Activated effector memory CD4-positive, alpha-beta T cell treated with Interleukin-2 at 50 U/mL for 16 hours (primary cell): Measurements from ENCODE around the gene UCP2.
"Not testable (repeated sequence)": the region's sequence is repeated elsewhere in the genome, so short reads cannot be mapped to it uniquely, and the experiment has no call there.

Source experiments
- DNase-seq: peaks from one replicate; pipeline ENCODE4 v3.0.0-alpha.2; 2020

UCP2 gene

DNA sequence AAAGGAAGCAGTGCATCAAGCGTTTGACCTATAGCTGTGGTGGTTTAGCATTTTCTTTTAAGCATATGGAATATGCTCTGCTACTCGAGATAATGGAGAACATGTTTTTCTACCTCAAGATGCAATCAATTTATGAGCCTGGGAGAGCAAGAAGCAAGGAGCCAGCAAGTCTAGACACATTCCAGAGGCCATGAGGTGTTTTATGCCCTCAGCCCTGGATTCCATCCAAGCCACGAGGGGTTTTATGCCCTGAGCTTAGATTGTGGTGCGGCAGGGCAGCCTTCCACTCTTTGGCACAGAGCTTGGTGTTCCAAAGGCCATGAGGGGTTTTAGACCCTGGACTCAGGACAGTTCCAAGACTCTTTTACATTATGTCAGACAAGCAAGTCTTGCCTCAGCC lies 43.5 kb downstream of the UCP2 start:
- DNase-seq, result no peak

DNA sequence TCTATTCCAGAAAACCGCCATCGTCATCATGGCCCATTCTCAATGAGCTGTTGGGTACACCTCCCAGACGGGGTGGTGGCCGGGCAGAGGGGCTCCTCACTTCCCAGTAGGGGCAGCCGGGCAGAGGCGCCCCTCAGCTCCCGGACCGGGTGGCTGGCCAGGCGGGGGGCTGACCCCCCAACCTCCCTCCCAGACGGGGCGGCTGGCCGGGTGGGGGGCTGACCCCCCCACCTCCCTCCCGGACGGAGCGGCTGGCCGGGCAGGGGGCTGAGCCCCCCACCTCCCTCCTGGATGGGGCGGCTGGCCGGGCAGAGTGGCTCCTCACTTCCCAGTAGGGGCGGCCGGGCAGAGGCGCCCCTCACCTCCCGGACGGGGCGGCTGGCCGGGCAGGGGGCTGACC lies 46.6 kb downstream of the UCP2 start:
- not testable (repeated sequence) for DNase-seq

DNA sequence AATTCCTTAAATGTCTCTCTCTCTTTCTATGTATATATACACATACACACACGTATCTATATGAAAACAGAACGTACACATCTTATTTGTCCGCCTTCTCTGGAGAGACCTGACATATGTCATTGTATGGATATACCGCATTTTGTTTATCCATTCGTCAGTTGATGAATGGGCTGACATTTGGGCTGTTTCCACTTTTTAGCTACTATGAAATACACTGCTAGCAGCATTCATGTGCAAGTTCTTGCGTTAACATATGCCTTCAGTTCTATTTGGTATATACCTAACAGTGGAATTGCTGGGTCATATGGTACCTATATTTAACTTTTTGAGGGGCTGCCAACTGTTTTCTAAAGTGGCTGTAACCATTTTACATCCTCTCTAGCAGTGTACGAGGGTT lies 49.9 kb downstream of the UCP2 start:
- DNase-seq, result no peak

DNA sequence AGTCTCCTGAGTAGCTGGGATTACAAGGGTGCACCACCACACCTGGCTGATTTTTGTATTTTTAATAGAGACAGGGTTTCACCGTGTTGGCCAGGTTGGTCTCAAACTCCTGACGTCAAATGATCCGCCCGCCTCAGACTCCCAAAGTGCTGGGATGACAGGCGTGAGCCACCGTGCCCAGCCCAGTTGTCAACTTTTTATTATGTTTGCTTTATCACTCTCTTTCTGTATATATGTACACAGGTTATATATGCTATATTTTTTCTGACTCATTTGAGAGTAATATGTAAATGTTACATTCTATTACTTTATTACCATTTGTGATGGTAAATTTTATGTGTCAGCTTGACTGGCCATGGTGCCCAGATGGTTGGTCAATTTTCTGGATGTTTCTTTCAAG lies 50.7 kb downstream of the UCP2 start:
- no peak for DNase-seq

DNA sequence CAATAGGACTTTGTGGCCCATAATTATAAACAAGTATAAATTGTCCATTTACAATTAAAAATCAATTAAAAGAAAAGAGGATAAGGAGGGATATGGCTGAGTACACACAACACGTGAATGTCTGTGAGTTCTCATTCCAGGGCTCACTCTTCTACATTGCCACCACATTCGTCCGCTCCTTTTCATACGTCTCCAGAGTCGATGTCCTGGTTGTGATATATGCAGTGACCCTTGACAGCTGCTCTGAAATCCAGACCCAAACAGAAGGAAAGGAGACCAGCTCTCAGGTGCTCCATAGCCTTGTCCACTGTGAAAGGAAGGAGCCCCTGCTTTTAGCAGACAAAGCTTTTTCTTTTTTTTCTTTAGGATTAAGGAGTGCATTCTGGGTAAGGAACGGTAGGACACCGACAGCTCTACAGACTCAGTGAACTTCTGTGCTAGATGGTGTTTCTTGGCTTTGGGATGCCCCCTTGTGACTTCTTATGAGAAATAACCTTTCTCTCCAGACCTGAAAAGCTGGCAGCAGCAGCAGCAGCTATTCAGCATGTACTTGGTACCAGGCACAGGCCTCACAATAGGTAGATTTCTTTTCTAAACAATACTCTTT lies 51.5 kb downstream of the UCP2 start:
- DNase-seq, result no peak

DNA sequence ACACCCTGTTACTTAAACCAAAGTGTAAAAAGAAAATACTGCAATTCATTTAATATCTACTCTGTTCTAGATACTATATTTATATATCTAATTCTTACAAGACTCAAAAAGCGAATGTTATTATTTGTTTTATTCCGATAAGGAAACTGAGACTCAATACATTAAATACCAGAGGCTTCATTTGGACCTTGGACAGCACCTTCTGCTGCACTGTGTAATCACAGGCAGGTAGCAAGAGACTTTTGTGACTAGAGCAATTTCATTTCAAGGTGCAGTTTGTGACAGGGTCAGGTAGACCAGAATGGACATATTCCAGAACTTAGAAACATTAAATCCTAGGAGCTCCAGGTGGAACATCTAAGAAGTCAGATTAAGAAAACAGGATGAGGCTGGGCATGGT lies 53.3 kb downstream of the UCP2 start:
- DNase-seq, result no peak
